Stimulated activated CD8-positive, alpha-beta memory T cell treated with anti-CD3 and anti-CD28 coated beads, Interleukin-2, amount 100 ng/mL, for 48 hours (primary cell): ENCODE measurements around the gene FAF1.

ENCODE experiments used
- DNase-seq, 2 donors: peaks; one replicate each; pipeline ENCODE4 v3.0.0-alpha.2; 2020; ENCODE audit warnings: low read depth in 2 of 2

Gene FAF1

DNA sequence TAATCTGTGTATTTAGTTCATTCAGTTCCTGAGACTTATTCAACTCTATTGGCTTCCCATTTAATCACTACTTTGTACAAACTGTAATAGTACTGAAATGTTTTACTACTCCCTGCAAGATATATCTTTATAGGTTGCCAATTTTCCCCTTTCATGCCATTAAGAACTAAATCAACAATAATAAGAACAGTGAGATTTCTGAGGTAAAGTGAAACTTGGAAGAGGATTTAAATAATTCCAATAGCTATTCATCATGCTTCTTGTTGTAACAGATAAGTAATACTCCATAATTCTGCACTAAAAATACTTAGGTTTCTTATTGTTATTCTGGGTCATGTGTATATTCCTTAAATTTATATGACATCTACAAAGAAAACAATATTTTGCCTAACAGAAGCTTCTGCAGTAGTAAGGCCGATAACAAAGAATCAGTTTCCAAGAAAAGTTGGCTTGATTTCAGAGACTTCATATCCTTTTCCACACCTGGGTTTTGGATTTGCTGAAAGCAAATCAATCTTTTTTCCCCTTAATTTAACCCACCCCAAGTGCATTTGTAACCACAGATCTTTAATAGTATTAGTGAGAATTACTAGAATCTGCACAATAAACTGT lies 258.3 kb downstream of the FAF1 start:
- no peak for DNase-seq

DNA sequence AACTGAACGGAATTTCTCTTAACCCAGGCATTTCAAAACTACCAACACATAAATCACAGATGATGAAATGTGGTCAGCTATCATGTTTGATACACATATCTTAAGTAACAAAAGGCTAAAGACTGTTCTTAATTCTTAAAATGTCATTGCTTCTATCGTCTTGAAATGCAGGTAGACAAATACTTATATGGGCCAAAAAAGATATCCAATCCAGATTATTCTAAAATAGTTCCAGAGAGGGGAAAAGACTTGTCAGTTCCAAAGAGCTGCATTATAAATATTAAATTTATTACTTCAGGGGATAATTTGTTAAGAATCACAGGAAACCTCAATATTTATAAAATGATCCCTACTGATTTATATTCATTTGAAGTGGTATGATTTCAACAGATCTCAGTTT lies 259.4 kb downstream of the FAF1 start:
- DNase-seq, result no peak

DNA sequence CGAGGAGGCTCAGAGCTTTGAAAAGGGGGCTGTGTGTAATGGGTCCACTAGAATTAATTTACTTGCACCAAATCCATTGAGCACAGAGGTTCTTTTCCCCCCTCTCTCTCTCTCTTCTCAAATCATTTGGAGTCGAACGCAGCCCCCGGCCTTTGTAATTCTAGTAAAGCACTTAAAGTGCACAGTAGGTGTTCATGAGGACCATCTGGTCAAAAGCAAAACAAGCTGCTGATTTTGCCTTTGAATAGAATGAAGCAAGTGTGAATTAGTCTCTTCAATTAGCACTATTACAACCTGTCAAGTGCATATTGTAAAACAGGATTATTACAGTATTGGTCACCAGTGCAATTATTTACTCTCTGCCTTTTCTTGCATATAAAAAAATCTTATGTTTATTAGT lies 259.9 kb downstream of the FAF1 start:
- no peak for DNase-seq

- DNase-seq, result no peak
Observed at GRCh38 chr1:50699795-50700194, 260.3 kb downstream of the FAF1 start.

- DNase-seq, result no peak
Observed at GRCh38 chr1:50697440-50698421, 262.3 kb downstream of the FAF1 start.

DNA sequence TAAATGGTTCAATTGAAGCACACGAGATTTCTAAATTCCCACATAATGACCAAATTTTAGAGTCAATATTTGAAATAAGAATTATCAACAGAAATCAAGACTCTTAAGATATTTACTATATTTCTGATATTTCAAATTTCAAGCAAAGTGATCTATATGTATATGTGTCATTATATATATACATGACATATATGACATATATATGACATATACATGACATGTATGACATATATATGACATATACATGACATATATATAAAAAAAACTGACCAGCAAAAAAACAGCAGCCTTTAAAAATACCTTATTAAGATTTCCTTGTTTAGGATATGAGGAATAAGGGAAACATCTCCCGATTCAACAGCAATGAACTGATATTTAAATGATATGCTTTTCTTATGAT lies 266.2 kb downstream of the FAF1 start:
- DNase-seq, result no peak

DNA sequence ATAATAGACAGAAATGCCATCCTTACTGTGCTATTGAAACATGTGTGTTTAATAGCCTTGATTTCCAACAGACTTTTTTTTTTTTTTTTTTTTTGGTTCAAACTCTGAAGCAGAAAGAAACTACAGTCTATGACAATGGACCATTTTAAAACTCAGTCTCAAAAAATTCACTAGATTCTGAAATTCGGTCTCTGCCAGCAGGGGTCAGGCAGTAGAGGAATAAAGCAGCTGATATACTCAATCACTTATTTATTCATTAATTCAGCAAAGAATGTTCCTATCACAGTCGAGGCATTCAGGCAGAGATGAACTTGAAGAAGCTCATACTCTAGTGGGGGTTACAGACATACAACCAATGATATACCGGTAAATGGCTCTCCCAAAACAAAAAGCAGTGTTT lies 275.9 kb downstream of the FAF1 start:
- no peak for DNase-seq

DNA sequence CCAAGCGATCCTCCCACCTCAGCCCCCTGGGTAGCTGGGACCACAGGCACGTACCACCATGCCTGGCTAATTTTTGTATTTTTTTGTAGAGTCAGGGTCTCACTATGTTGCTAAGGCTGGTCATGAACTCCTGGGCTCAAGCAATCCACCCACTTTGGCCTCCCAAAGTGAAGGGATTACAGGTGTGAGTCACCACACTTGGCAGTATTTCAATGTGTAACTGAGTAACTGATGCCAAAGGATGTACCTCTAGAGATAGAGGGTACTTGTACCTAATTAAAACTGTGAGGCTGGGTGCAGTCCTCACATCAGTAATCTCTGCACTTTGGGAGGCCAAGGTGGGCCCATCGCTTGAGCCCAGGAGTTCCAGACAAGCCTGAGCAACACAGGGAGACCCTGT lies 278.1 kb downstream of the FAF1 start:
- no peak for DNase-seq

DNA sequence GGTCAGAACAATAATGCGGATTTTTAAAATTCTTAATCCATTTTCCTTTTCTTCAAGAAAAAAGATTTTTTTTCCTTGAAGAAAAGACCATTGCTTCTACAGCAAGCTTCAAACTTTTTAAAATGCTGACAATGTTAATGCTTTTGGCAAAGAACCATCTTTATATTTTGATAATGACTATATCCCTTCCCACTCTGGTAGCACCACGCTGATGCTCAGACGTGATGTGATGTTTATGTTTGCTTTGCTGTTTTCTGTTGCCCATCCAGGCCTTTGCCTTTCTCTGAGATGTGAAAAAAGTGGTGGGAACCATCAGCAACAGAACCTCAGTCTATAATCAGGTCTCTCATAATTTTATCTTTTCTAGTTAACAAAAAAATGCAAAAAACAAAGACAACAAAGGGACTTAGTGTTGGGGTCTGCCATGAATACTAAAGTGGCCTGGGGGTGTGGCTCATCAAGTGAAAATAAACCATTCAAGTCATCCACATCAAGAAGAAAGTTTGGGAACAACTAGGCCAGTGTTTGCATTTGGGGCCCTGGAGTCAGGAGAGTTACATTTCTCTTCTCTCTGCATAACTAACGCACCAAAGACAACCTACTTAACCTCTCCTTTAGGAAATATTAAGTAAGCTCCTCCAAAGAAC lies 292.2 kb downstream of the FAF1 start:
- no peak for DNase-seq

DNA sequence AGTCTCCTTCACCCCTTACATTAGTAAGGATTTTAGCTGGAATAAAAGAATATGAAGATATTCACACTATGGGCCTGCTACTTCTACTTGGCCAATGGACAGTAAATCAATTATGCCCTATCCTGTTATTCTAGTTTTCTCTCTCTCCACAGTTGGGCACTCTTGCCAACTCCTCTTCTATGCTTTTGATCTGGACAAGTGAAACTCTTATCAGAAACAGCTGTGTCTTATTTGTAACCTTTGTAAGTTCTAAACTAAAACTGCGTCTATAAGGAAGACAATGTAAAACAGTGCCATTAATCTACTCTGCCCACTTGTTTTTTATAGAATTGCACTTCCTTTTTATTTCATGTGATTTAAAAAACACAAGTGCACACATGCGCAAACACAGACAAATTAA lies 292.8 kb downstream of the FAF1 start:
- no peak for DNase-seq

DNA sequence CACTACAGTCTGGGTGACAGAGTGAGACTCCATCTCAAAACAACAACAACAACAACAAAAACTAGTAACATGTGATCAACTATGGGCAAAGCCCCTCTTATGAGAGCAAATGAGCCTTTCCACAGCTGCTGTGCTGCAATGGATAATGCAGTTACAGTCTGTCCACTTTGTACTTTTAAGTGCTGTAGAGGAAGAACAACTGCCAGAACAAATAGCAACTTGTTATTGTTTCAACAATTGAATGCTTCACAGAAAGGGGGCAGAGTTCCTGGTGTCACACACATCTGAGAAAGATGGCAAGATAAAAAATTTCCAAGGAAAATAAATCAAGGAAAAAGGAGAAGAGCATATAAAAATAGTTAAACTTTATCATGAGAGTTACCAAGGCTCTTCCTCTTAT lies 293.2 kb downstream of the FAF1 start:
- no peak for DNase-seq

DNA sequence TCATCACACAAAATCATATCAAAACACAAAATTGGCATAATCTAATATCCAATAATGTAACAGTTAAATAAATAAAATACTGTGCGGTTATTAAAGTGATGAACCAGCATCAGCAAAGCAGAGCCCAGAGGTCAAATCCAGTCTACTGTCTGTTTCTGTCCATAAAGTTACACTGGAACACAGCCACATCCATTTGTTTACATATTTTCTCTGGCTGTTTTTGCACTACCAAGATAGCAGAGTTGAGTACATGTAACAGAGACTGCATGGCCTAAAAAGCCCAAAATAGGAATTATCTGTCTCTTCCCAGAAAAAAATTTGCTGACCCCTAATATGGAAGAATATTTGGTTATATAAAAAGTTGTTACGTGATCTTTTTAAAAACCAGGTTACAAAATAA lies 294.7 kb downstream of the FAF1 start:
- no peak for DNase-seq

- DNase-seq, result no peak
Observed at GRCh38 chr1:50661626-50662025, 298.4 kb downstream of the FAF1 start.

- no peak for DNase-seq
Observed at GRCh38 chr1:50659107-50659662, 300.9 kb downstream of the FAF1 start.

DNA sequence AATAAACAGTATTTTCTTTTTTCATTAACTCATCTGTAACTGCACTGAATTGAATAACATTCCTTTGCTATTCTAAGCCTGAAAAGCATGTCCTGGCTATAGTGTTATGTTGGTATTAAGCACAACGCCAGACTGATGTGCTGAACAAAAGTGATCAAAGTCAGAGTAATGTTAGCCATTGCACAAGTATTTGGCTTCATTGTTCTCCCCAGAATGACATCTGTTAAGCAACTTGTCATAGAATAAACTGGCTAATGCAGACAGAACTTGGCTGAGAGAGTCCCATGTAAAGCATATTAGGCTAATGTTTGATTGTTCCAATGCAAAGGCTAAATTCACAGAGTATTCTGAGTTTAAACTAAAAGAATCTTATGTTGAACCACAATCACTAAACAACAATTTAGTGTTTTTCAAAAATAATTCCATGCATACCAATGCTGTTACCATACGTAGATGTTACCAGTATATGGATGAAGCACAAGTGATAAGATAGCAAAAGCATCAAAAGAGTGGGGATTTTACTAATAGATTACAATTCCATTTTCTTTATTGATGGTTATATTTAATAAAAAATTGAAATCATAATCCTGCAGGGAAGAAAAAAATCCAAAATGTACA lies 301.5 kb downstream of the FAF1 start:
- DNase-seq, result no peak

DNA sequence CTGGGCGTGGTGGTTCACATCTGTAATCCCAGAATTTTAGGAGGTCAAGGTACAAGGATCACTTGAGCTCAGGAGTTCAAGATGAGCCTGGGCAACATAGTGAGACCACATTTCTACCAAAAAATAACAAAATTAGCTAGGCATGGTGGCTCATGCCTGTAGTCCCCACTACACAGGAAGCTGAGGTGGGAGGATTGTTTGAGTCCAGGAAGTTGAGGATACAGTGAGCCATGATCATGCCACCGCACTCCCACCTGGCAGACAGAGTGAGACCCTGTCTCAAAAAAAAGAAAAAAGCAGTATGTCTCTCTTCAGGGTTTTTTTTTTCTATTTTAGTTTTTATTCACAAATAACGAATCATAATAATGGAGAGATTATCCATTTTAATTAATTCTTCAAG lies 303.1 kb downstream of the FAF1 start:
- no peak for DNase-seq

DNA sequence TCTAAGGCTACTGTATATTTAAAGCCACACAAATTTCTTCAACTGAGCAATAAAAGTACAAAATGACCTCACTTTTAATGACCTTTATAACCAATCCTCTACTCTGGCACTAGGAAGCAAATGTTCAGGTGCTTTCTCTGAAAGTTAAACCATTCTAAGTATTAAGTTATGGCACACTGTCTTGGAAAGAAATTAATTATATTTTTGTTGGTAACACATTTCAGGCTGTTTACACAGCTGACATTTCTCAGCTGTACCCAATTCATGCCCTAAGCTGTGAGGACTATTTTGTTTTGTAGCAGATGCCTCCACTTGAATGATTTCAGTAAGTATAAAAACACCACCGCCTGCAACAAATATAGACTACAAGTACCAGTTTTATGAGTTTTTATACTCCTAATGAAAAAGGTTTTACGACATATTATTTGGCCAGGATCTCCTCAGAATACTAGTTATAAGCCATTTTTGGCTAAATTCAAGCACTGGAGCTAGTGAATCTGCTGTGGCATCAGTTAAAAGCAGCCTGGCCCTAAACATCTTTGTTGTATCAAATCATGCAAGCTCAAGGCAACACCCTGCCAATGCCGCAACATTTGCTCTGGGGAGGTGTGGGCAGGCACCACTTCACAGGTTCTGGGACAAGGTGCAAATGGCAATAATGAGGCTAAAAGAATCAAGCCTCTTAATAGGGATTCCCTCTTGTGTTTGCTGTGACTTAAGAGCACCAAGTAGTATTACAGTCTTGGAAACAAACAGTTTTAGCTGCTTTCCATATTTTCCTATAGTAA lies 308.4 kb downstream of the FAF1 start:
- no peak for DNase-seq

DNA sequence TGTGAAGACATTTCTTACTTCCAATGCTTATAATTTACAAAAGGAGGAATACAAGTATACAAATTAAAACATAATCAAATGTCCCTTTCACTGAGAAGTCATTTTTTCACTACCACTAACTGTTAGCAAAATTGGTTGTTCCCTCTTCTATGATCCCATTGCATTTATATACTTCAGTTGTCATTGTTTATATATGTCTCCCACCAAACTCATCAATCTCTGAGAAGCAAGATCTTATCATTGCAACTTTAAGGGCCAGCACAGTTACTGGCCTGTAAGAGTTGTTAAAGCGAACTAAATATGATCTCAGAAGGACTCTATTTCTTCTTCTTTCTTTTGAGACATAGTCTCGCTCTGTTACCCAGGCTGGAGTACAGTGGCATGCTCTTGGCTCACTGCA lies 313.5 kb downstream of the FAF1 start:
- no peak for DNase-seq

DNA sequence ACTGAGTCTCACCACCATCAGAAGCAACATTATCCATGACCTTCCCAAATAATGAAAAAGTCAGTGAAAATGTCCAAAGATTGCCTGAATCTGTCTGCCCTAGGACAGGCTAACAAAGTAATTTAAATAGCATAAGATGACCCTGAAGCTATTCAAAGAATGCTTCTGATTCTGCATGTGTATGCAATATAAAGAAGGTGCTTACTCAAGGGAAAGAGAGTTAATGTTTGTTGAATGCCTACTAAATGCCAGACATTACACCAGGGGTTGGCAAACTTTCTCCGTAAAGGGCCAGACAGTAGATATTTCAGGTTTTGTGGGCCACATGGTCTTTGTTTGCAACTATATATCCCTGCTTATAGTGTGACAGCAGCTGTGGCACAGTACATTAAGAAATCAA lies 314.9 kb downstream of the FAF1 start:
- DNase-seq, result no peak

DNA sequence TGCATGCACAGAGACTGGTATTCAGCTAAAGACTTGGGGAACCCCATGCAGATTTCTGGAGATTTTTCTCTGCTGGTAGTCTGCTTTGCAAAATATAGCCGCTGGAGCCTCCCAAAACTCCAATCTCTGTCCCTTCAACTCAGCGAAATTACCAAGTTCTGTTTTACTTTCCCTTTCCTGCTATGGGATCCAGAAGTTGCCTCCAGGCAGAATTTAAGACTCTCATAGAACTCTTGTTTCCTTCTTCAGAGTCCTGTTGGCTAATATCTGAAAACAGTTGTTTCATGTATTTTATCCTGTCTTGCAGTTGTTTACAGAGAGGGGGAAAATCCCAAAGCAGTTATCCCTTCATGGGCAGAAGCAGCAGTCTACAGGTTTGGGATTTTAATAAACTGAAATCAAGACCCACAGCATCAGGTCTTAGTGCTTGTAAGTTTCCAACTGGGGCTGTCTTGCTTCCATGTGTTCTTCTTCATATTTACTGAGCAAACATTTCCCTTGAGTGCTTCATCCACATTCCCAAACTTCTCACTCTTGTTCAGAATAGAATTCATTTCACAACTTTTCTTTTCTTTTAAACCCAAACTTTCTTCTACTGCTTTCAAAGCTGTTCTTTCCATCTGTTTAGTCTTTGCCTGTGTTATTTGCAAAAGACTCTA lies 315.5 kb downstream of the FAF1 start:
- DNase-seq, result no peak

DNA sequence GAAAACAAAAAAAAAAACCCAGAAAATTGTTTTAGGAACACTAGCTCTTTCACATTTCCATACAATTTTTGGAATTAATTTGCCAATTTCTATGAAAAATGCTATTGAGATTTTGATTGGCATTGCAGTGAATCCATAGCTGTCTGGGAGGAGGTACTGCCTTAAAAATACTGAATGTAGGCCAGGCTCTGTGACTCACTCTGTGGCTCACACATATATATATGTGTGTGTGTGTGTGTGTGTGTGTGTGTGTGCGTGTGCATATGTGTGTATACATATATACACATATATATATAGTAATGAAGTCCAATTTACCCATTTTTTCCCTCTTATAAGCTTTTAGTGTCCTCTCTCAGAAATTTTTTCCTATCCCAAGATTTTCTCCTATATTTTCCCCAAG lies 322.6 kb downstream of the FAF1 start:
- DNase-seq, result no peak
